Calu3 (cell line): ENCODE measurements around the gene VWC2L. TPM values are rescaled to one million over a fixed set of nuclear protein-coding genes. Genes with fewer than 3 reads are reported as not detected.

ENCODE experiments used
- BruUV-seq: library from RNA; stranded (reverse); fragments of 400-500 nt; replicated peaks from 2 replicates; lab custom pipeline; 2021; lab: Mats Ljungman, UMichigan
- CTCF ChIA-PET: fragments of 300-600 bp; sonication (Branson Sonifier 250); formaldehyde crosslinking; loops from one replicate; lab custom pipeline; 2022; ENCODE audit warnings: antibody characterized with exemption; lab: Charles Lee
- DNase-seq: peaks from one replicate; pipeline ENCODE4 v3.0.0; 2022
- H3K27ac Mint-ChIP-seq: one replicate; pipeline ENCODE4 v1.8.0; 2022; ENCODE audit warnings: mixed read lengths; ENCODE audit not compliant: unreplicated experiment
- H3K27me3 Mint-ChIP-seq: one replicate; pipeline ENCODE4 v1.8.0; 2022; ENCODE audit warnings: mixed read lengths; ENCODE audit not compliant: unreplicated experiment
- H3K36me3 Mint-ChIP-seq: one replicate; pipeline ENCODE4 v1.8.0; 2022; ENCODE audit warnings: mild to moderate bottlenecking, moderate library complexity, mixed read lengths; ENCODE audit not compliant: insufficient read depth, unreplicated experiment
- H3K4me1 Mint-ChIP-seq: one replicate; pipeline ENCODE4 v1.8.0; 2022; ENCODE audit warnings: mild to moderate bottlenecking, low read depth, mixed read lengths; ENCODE audit not compliant: unreplicated experiment
- H3K4me3 Mint-ChIP-seq: one replicate; pipeline ENCODE4 v1.8.0; 2022; ENCODE audit warnings: mild to moderate bottlenecking, low read depth, moderate library complexity, mixed read lengths; ENCODE audit not compliant: unreplicated experiment
- H3K9me3 Mint-ChIP-seq: one replicate; pipeline ENCODE4 v1.8.0; 2022; ENCODE audit warnings: low read depth, mixed read lengths; ENCODE audit not compliant: unreplicated experiment
- intact Hi-C: fragments of 100-400 bp; cut with micrococcal nuclease; formaldehyde crosslinking; loops from one replicate; pipeline ENCODE4 v1.10.0; 2022; ENCODE audit not compliant: unreplicated experiment
- total RNA-seq: library from RNA; stranded (reverse); gene quantifications from 2 replicates; pipeline ENCODE4 v1.2.3, GENCODE V29; 2022
- TF ChIP-seq, protein P1 (sequence below): fragments of 200-600 bp; IDR thresholded peaks from one replicate; pipeline ENCODE4 v1.8.0; 2022; ENCODE audit warnings: antibody characterized with exemption; ENCODE audit not compliant: unreplicated experiment

Gene VWC2L
- total RNA-seq, 1 experiment from 2014 or later: not detected

DNA sequence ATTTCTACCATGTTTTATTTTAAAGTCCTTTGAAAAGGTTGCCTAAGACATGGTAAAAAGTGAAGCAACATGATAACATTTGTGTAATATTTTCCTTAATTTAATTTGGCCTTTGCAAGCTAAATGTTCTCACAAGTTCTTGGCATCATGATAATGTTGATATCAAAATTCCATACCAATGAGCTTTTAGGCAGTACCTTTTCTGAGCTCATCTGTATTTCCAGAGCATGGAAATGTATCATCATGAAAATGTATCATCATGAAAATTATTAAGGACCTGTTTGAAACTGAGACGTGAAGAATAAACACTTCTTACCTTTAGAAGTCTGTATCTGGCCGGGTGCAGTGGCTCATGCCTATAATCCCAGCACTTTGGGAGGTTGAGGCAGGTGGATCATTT lies 73.8 kb downstream of the VWC2L start:
- no peaks in the 10 kb centered on the region for H3K4me1 Mint-ChIP-seq
- H3K36me3 Mint-ChIP-seq: no peaks in the 10 kb centered on the region
- no peaks in the 10 kb centered on the region for H3K27me3 Mint-ChIP-seq
- intact Hi-C loops: no loop called here
- CTCF ChIA-PET: no interaction called here
- H3K9me3 Mint-ChIP-seq: no peaks in the 10 kb centered on the region
- no peak overlapping the region for H3K4me3 Mint-ChIP-seq
- DNase-seq: no peak
- TF ChIP-seq, protein P1, sequence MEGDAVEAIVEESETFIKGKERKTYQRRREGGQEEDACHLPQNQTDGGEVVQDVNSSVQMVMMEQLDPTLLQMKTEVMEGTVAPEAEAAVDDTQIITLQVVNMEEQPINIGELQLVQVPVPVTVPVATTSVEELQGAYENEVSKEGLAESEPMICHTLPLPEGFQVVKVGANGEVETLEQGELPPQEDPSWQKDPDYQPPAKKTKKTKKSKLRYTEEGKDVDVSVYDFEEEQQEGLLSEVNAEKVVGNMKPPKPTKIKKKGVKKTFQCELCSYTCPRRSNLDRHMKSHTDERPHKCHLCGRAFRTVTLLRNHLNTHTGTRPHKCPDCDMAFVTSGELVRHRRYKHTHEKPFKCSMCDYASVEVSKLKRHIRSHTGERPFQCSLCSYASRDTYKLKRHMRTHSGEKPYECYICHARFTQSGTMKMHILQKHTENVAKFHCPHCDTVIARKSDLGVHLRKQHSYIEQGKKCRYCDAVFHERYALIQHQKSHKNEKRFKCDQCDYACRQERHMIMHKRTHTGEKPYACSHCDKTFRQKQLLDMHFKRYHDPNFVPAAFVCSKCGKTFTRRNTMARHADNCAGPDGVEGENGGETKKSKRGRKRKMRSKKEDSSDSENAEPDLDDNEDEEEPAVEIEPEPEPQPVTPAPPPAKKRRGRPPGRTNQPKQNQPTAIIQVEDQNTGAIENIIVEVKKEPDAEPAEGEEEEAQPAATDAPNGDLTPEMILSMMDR: no peak
- no peak overlapping the region for H3K27ac Mint-ChIP-seq
- BruUV-seq: no TSS peak

DNA sequence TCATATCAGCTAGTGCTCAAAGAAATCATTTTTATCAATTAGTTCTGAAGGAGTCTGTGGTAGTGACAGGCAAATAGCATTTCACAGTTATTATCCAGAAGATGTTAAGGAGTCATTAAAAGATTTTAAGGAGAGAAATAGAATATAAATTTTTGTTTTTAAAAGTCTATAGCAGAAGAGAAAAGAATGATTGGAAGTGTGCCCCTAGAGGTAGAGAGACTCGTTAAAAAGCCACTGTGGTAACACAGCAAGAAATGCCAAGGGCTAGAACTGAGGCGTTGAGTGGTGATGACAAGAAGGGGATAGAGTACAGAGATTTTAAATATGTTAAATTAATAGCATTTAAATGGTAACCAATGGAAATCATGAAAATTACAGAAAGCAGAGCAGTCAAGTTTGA lies 78.3 kb downstream of the VWC2L start:
- DNase-seq: no peak
- no peaks in the 10 kb centered on the region for H3K4me1 Mint-ChIP-seq
- H3K27me3 Mint-ChIP-seq: no peaks in the 10 kb centered on the region
- no peaks in the 10 kb centered on the region for H3K36me3 Mint-ChIP-seq
- no TSS peak for BruUV-seq
- TF ChIP-seq, protein P1: no peak
- H3K27ac Mint-ChIP-seq: no peak overlapping the region
- peaks cover 2% of the 10 kb centered on the region for H3K9me3 Mint-ChIP-seq
- intact Hi-C loops: no loop called here
- no peak overlapping the region for H3K4me3 Mint-ChIP-seq
- CTCF ChIA-PET: no interaction called here

DNA sequence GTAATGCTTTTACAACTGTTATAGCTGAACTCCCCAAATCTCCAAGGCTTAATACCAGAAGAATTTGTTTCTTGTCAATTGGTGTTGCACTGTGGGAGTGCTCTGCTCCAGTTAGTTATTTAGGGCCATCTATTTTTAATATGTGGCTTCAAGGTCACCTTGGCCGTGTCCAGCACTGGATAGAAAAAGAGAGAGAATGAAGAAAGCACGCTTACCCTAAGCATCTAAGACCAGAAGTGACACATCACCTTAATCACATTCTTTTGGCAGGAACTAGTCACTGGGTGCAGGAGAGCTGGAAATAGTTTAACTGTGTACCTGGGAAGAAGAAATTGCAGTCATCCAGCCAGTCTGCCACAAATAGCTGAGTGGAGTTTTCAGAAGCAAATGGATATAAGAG lies 78.8 kb downstream of the VWC2L start:
- intact Hi-C loops: no loop called here
- no peaks in the 10 kb centered on the region for H3K36me3 Mint-ChIP-seq
- BruUV-seq: no TSS peak
- H3K27ac Mint-ChIP-seq: no peak overlapping the region
- DNase-seq: no peak
- no peaks in the 10 kb centered on the region for H3K27me3 Mint-ChIP-seq
- H3K4me1 Mint-ChIP-seq: no peaks in the 10 kb centered on the region
- TF ChIP-seq, protein P1: no peak
- H3K9me3 Mint-ChIP-seq: peaks cover 2% of the 10 kb centered on the region
- no peak overlapping the region for H3K4me3 Mint-ChIP-seq
- CTCF ChIA-PET: interaction anchor here (0.6 kb wide), 1 partner anchor 13 kb away, joined by 3 read pairs; no protein-coding TSS in a partner anchor

DNA sequence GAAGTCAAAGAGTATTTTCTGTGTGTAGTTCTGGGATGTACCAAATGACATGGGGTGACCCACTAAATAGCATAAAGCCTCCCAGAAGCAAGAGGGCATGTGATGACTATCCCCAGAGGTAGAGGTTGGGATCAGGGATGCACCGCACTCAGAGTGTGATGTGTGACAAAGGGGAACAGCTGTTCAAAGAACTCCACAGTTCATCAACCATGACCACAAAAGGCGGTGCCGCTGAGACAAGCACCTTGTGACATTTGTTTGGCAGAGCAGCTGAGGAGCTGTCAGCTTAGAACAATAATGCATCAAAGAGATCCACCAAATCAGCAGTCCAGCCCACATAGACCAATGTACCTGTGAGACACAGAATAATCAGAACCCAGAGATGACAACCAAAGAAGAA lies 81.3 kb downstream of the VWC2L start:
- H3K4me3 Mint-ChIP-seq: no peak overlapping the region
- CTCF ChIA-PET: no interaction called here

More for the DNA sequence above, 81.3 kb downstream of the VWC2L start:
- no peaks in the 10 kb centered on the region for H3K36me3 Mint-ChIP-seq
- H3K27ac Mint-ChIP-seq: no peak overlapping the region
- intact Hi-C loops: no loop called here
- TF ChIP-seq, protein P1: no peak
- H3K4me1 Mint-ChIP-seq: no peaks in the 10 kb centered on the region
- DNase-seq: no peak
- no TSS peak for BruUV-seq
- no peaks in the 10 kb centered on the region for H3K27me3 Mint-ChIP-seq
- peaks cover 2% of the 10 kb centered on the region for H3K9me3 Mint-ChIP-seq
